HFFc6 (cell line): ENCODE measurements around the gene C2orf69. TPM values are rescaled to one million over a fixed set of nuclear protein-coding genes. Genes with fewer than 3 reads are reported as not detected.
A peak's percentile ranks its signal among the peaks of the same experiment; 100 is the strongest.

ENCODE experiments used
- DNase-seq: peaks from one replicate; pipeline ENCODE4 v3.0.0-alpha.2; 2018
- H3K27ac Mint-ChIP-seq: 2 replicates; pipeline ENCODE4 v1.8.0; 2020; ENCODE audit warnings: mild to moderate bottlenecking, mixed read lengths
- H3K27me3 Mint-ChIP-seq: 2 replicates; pipeline ENCODE4 v1.8.0; 2021; ENCODE audit warnings: mild to moderate bottlenecking, moderate library complexity, mixed read lengths; ENCODE audit not compliant: insufficient read depth
- H3K36me3 Mint-ChIP-seq: 2 replicates; pipeline ENCODE4 v1.8.0; 2021; ENCODE audit warnings: low read depth, mixed read lengths
- H3K4me1 Mint-ChIP-seq: 2 replicates; pipeline ENCODE4 v1.8.0; 2020; ENCODE audit warnings: low read depth, mixed read lengths
- H3K4me3 Mint-ChIP-seq: 2 replicates; pipeline ENCODE4 v1.8.0; 2020; ENCODE audit warnings: mild to moderate bottlenecking, moderate library complexity, mixed read lengths
- H3K9me3 Mint-ChIP-seq: 2 replicates; pipeline ENCODE4 v1.8.0; 2020; ENCODE audit warnings: mild to moderate bottlenecking, mixed read lengths
- CTCF ChIP-seq: fragments of 200-600 bp; sonication (generic); IDR thresholded peaks from 2 replicates; pipeline ENCODE4 v1.5.0; 2021; ENCODE audit warnings: antibody characterized with exemption, mild to moderate bottlenecking
- total RNA-seq, 6 experiments: library from RNA; stranded (reverse); fragmentation: NEBNext Ultra II Directional; extraction: Animal tissue kit (Norgen Biotek cat#: 25700); gene quantifications; 2 replicates in 1 of 6; 3 replicates in 5 of 6; pipeline ENCODE4 v1.2.3, GENCODE V29; 2021

C2orf69 gene
- total RNA-seq, 6 experiments from 2014 or later: 11.8 to 15.2 (median 14.4) TPM

GRCh38 chr2:199951023-199951422 is 39.9 kb downstream of the C2orf69 start:
- Mint-ChIP-seq H3K36me3 (peaks cover 13% of the 10 kb centered on the region), H3K4me1 (peaks cover 22% of the 10 kb centered on the region), H3K4me3 (no peak overlapping the region), H3K27me3 (no peaks in the 10 kb centered on the region; the same call in 1 of the 2 replicates), H3K27ac (no peak overlapping the region), H3K9me3 (no peaks in the 10 kb centered on the region)
- TF ChIP-seq CTCF: no peak
- DNase-seq: no peak

DNA sequence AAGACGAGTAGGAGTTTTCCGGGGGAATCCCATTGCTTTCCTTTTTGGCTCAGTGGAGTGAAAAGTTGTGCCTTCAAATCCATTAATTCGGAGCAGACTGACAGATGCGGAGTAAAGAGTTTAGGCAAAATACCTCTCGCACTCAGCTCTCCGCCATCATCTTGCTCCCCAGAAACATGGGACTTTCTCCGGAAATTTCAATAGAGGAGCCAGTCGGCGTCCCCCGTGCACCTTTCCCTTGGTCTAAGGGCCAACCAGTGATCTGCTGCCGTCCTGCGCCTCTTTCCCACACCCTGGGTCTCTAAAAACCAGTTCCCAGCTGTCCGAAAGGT is 43.9 kb downstream of the C2orf69 start:
- Mint-ChIP-seq H3K9me3 (no peaks in the 10 kb centered on the region), H3K27me3 (no peaks in the 10 kb centered on the region; the same call in 1 of the 2 replicates), H3K4me1 (peaks cover 31% of the 10 kb centered on the region), H3K27ac (peak overlapping the region; percentile 94), H3K4me3 (peak overlapping the region; percentile 100), H3K36me3 (peaks cover 10% of the 10 kb centered on the region)
- peak; percentile 33 for DNase-seq
- no peak for TF ChIP-seq CTCF

DNA sequence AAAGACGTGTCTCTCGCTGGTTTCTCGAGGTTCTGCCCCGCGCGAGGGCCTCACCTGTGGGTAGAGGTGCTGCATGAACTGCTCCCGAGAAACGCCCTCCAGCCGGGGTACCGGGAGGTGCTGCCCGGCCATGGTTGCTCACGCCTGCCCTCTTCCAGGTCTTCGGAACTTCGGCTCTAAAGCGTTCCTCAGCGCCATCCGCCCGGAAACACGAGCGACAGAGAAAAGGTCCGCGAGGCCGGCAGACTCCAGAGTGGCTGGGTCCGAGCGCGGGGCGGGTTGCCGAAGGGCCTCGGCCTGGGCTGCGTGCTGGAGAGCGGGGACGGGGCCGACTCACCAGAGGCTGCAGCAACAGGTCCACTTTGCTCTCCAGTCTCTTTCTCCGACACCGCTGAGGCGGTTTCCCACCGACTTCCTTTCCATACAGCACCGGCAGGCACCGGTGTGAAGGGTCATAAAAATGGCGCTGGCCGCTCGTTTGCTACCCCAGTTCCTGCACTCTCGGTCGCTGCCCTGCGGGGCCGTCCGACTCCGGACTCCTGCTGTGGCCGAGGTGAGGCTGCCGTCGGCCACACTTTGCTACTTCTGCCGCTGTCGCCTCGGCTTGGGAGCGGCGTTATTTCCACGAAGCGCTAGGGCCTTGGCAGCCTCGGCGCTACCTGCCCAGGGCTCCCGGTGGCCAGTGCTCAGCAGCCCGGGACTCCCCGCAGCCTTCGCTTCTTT is 44.4 kb downstream of the C2orf69 start, which contains the start of the genes MAIP1 and TYW5:
Gene MAIP1, plus strand, starts transcription at position 244 of the 723 bp plus-strand sequence. Its CDS starts 217 bp downstream, at position 461.
Gene TYW5, minus strand, starts transcription at position 153 of the 723 bp plus-strand sequence. Its CDS starts 21 bp downstream, at position 132.
- TF ChIP-seq CTCF: peak; percentile 53; the same call in 1 of the 2 replicates
- Mint-ChIP-seq H3K27me3 (no peaks in the 10 kb centered on the region; the same call in 1 of the 2 replicates), H3K4me3 (peak within 1 kb of the TSS; percentile 100), H3K4me1 (peaks cover 31% of the 10 kb centered on the region), H3K36me3 (peaks cover 10% of the 10 kb centered on the region), H3K27ac (peak within 1 kb of the TSS; percentile 94), H3K9me3 (no peaks in the 10 kb centered on the region)
- peak; percentile 79 for DNase-seq

DNA sequence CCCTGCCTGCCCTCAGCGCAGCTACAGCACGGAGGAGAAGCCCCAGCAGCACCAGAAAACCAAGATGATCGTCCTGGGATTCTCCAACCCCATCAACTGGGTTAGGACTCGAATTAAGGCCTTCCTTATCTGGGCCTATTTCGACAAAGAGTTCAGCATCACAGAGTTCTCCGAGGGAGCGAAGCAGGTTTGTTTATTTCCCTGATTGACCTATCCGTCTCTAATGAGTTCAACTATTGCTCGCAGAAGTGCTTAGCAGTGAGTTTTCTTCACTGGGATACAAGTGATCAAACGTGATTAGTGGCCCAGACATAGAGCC is 44.9 kb downstream of the C2orf69 start:
- H3K4me1 Mint-ChIP-seq: peaks cover 31% of the 10 kb centered on the region
- peak overlapping the region; percentile 100 for H3K4me3 Mint-ChIP-seq
- no peak for TF ChIP-seq CTCF
- DNase-seq: no peak
- H3K27ac Mint-ChIP-seq: peak overlapping the region; percentile 94
- H3K9me3 Mint-ChIP-seq: no peaks in the 10 kb centered on the region
- no peaks in the 10 kb centered on the region; the same call in 1 of the 2 replicates for H3K27me3 Mint-ChIP-seq
- peaks cover 13% of the 10 kb centered on the region for H3K36me3 Mint-ChIP-seq

DNA sequence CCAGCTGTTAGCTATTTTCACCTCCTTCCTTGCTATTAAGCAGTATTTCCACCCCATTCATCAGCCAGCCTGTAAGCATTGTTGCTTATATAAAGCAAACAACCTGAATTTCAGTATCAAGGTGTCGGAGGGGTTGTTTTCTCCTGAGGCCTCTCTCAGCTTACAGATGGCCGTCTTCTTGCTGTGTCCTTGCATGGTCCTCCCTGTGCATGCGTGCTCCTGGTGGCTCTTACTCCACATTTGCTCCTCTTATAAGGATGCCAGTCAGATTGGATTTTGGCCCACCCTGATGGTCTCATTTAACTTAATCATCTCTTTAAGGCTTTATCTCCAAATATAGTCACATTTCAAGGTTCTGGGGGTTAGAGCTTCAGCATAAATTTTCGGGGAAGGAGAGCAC is 46.9 kb downstream of the C2orf69 start:
- peak overlapping the region; percentile 24; the same call in 1 of the 2 replicates for H3K4me3 Mint-ChIP-seq
- no peaks in the 10 kb centered on the region for H3K9me3 Mint-ChIP-seq

More for the DNA sequence above, 46.9 kb downstream of the C2orf69 start:
- no peak overlapping the region for H3K27ac Mint-ChIP-seq
- TF ChIP-seq CTCF: no peak
- peaks cover 31% of the 10 kb centered on the region for H3K4me1 Mint-ChIP-seq
- peaks cover 18% of the 10 kb centered on the region for H3K36me3 Mint-ChIP-seq
- no peaks in the 10 kb centered on the region; the same call in 1 of the 2 replicates for H3K27me3 Mint-ChIP-seq
- no peak for DNase-seq
